HG03342 (cell line): ENCODE data around the gene TUBA8.
"Not testable (repeated sequence)": the region's sequence is repeated elsewhere in the genome, so short reads cannot be mapped to it uniquely, and the experiment has no call there.

Experiments
- ATAC-seq: cut with Tn5 transposase; IDR thresholded peaks from one replicate; pipeline ENCODE4 v1.9.1; 2021; ENCODE audit warnings: mild to moderate bottlenecking, moderate library complexity; ENCODE audit not compliant: unreplicated experiment

Gene TUBA8

GRCh38 chr22:18165356-18165755, 54.7 kb downstream of the TUBA8 start:
- ATAC-seq, result not testable (repeated sequence)

GRCh38 chr22:18170284-18170683, 59.7 kb downstream of the TUBA8 start:
- ATAC-seq, result not testable (repeated sequence)

GRCh38 chr22:18172203-18172602, 61.6 kb downstream of the TUBA8 start:
- ATAC-seq, result not testable (repeated sequence)

- ATAC-seq, result not testable (repeated sequence)
Observed at GRCh38 chr22:18172776-18173175, 62.2 kb downstream of the TUBA8 start.

GRCh38 chr22:18173441-18173840, 62.8 kb downstream of the TUBA8 start:
- not testable (repeated sequence) for ATAC-seq
